Ramos (cell line): ENCODE results near the gene GTF2H3.

ENCODE experiments used
- in situ Hi-C: fragments of 300-500 bp; cut with MboI; formaldehyde crosslinking; loops from one replicate; pipeline ENCODE4 v1.14.3; 2022; ENCODE audit warnings: low sequenced_read_pairs; ENCODE audit not compliant: unreplicated experiment

Gene GTF2H3

DNA sequence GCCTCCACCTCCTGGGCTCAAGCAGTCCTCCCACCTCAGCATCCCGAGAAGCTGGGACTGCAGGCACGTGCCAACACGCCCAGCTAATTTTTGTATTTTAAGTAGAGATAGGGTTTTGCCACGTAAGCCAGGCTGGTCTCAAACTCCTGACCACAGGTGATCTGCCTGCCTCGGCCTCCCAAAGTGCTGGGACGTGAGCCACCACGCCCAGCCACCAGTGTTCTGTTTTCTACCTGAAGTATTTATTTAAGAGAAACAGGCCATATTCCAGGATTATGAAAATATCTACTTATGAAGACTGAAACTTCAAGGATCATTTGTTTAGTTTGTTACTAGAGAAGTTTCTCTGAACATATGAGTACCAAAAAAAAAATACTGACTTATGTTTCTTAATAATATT, 10.3 kb downstream of the GTF2H3 start:
- in situ Hi-C loops = no loop called here

DNA sequence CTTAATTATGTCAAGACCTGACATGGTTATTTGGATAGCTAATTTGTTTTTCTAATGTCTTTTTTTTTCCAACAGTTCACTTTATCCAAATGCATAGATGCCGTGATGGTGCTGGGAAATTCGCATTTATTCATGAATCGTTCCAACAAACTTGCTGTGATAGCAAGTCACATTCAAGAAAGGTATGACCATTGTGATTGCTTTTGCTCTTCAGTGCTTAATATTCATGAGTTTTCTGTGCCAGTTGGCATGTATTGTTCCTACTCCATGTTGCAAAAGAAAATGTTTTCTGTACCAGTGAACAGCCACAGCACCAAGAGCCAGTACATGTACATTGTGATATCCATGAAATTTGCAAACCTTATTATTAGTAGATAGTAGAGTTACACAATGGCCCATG, 11.8 kb downstream of the GTF2H3 start:
- in situ Hi-C loops = no loop called here

DNA sequence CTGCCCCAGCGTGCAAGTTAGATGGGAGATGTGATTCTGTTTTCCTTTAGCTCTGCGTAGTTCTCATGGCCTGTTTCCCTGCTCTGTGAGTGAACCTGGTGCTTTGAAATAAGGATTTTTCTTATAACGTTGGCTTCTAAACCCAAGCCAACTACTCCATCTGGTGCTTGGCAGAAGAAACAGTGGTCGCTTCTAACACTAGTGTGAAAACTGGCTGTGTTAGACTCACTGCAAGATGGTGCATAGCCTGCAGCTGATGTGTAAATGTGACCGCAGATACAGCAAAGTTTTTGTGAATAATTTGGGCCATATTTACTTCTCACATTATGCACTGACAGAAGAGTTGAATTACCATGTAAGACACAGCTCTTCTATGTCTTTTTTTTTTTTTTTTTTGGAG, 12.2 kb downstream of the GTF2H3 start:
- in situ Hi-C loops = no loop called here

GRCh38 chr12:123648401-123648800, 14.8 kb downstream of the GTF2H3 start:
- in situ Hi-C loops = no loop called here

DNA sequence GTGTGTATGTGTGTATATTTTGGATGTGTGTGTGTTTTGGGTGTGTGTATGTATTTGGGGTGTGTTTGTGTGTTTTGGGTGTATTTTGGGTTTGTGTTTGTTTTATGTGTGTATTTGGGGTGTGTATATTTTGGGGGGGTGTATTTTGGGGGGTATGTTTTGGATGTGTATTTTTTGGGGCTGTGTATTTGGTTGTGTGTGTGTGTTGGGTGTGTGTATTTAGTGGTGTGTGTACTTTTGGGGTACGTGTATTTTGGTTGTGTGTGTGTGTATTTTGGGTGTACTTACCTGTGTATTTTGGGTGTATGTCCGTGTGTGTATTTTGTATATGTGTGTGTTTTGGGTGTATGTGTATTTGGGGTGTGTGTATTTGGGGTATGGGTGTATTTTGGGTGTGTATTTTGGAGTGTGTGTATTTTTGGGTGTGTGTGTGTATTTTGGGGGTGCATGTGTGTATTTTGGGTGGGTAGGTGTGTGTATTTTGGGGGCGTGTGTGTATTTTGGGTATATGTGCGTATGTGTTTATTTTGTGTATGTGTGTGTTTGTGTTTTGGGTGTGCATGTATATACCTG, 20.6 kb downstream of the GTF2H3 start:
- in situ Hi-C loops = no loop called here

GRCh38 chr12:123655420-123655819, 21.8 kb downstream of the GTF2H3 start:
- in situ Hi-C loops = no loop called here

DNA sequence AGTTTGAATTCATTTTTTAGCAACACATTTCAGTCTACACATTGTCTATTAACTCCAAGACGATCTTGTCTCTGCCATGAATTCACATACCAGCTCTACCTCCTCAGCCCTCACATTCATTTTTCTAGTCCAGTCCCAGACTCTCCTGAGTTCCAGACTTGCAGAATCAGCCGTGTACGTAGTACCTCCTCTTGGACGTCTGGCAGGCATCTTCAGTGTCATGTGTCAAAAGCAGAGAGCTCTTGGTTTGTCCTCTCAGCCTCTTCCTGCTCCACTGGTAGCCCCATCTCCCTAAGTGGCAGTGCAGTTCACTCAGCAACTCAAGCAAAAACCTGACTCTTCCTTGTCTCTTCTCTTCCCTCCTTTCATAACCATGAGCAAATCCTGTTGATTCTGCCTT, 22.8 kb downstream of the GTF2H3 start:
- in situ Hi-C loops = no loop called here

- in situ Hi-C loops = no loop called here
Measured at GRCh38 chr12:123657211-123657610, 23.6 kb downstream of the GTF2H3 start.

DNA sequence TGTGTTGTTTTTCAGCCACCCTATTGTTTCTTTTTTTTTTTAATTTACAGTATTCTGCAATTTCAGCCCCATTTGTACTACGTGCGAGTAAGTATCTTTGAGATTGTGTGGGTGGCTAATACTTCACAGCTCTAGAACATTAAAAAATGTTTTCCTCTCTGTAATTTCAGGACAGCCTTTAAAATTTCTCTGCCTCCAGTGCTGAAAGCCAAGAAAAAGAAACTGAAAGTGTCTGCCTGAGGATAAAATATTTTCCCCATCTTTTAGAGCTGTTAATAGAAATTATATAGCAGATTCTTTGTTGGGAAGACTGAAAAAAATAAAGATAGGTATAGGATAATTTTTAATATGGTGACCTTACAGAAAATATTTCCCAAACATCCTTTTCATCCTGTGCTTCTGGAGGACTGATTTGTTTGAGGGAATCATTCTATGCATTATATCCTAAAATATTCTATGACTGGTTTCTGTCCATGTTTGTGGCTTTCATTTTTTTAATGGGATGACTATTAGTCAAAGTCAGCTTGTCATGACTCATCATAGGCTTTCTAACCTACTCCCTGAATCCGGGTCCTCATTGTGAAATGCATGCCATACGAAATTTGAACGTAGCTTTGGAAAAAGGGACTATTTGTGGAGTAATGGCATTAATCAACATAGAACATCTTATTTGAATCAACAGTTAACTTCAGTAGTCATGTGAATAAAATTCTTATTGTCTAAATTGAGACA, 26.5 kb downstream of the GTF2H3 start:
- in situ Hi-C loops = no loop called here

GRCh38 chr12:123667771-123668170, 34.1 kb downstream of the GTF2H3 start:
- in situ Hi-C loops = no loop called here

GRCh38 chr12:123670882-123671728, 37.5 kb downstream of the GTF2H3 start, which contains the start of gene TCTN2:
TSS of gene TCTN2 (plus strand) at chr12:123671113. CDS start at chr12:123671241, 128 bp downstream.
- in situ Hi-C loops = no loop called here

- in situ Hi-C loops = no loop called here
Measured at GRCh38 chr12:123671876-123672275, 38.2 kb downstream of the GTF2H3 start.

GRCh38 chr12:123675436-123675835, 41.8 kb downstream of the GTF2H3 start:
- in situ Hi-C loops = no loop called here

DNA sequence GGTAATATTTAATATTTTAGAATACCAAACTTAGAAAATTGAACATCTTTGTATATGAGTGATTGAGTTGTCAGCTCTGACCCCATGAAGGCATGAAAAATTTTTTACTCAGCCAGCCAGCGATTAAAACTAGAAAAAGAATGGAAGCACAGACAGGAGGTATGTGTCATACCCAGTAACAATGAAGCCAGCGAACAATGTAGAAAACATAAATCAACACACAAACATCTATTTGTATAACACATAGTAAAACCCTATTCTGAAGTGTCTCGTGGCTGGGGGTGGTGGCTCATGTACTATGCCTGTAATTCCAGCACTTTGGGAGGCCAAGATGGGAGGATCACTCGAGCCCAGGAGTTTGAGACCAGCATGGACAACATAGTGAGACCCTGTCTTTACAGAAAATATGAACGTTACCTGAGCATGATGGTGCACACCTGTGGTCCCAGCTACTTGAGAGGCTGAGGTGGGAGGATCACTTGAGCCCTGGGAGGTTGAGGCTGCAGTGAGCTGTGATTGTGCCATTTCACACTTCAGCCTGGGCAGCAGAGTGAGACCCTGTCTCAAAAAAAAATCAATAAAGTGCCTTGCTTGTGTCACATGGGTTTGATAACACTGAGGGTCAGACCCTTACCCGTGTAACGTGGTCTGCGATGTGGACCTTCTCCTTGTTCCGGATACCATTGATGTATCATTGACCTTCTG, 43.1 kb downstream of the GTF2H3 start:
- in situ Hi-C loops = no loop called here

GRCh38 chr12:123678981-123679380, 45.4 kb downstream of the GTF2H3 start:
- in situ Hi-C loops = no loop called here

- in situ Hi-C loops = no loop called here
Measured at GRCh38 chr12:123681605-123682004, 48.0 kb downstream of the GTF2H3 start.

DNA sequence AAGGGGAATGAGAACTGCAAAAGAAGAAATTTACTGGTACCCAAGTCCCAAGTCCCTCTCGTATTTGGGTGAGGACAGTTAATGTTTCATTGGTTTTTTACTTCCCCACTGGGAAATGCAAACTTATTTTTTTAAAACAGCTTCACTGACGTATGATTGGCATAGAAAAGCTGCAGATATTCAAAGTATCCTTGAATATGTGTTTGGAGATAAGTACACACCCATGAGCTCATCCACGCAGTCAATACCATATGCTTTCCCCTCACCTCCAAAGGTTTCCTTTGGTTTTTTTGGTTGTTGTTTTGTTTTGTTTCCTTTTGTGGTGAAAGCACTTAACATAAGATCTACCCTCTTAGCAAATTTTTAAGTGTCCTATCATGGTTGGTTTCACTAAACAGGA, 50.3 kb downstream of the GTF2H3 start:
- in situ Hi-C loops = no loop called here

- in situ Hi-C loops = no loop called here
Measured at GRCh38 chr12:123686636-123687190, 53.1 kb downstream of the GTF2H3 start.

DNA sequence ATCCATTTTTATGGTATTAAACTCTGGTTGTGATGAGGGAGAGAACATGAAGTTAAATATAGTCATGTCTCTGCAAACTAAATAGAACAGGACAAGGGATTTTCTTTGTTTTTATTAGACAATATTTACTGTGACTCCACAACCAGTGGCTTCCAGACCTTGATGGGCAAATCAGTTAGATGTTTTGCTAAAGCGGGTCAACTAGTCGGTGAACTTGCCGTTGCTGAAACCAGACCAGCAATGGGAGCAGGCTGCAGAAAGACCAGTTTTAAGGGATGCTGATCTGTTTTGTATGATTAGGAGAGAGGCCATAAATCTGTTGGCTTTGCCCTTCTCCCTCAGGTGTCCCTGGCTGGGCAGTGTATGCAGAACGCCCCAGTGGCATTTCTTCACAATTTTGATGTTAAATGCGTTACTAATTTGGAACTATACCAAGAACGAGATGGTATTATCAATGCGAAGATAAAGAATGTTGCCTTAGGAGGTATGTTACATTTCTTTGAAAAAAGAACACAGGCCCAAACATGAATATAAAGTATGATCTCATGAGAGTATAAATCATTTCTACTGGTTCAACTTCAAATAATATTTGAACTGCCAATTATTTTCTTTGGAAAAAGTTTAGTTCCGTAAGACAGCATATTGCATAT, 56.7 kb downstream of the GTF2H3 start:
- in situ Hi-C loops = no loop called here

- in situ Hi-C loops = no loop called here
Measured at GRCh38 chr12:123696207-123696606, 62.6 kb downstream of the GTF2H3 start.
